Stimulated activated CD4-positive, alpha-beta T cell treated with anti-CD3 and anti-CD28 coated beads, Interleukin-12 subunit alpha, Interleukin-12 subunit beta, amount 100 ng/mL, for 4 hours (primary cell): ENCODE measurements around the gene SRMS.
A peak's percentile ranks its signal among the peaks of the same experiment; 100 is the strongest.

Source experiments
- DNase-seq: peaks from one replicate; pipeline ENCODE4 v3.0.0-alpha.2; 2020

SRMS gene

GRCh38 chr20:63498960-63499337, 48.6 kb downstream of the SRMS start, which contains the start of gene EEF1A2:
Gene EEF1A2, minus strand, starts transcription at chr20:63499083. Its CDS starts 1,320 bp downstream, at chr20:63497763.
- peak; percentile 42 for DNase-seq

- no peak for DNase-seq
Observed at GRCh38 chr20:63497946-63498935, 49.3 kb downstream of the SRMS start.

- DNase-seq: no peak
Observed at GRCh38 chr20:63497138-63497945, 50.2 kb downstream of the SRMS start.

GRCh38 chr20:63496596-63497120, 50.9 kb downstream of the SRMS start:
- DNase-seq: no peak

GRCh38 chr20:63495741-63496595, 51.6 kb downstream of the SRMS start:
- DNase-seq: peak; percentile 76

- no peak for DNase-seq
Observed at GRCh38 chr20:63495167-63495720, 52.3 kb downstream of the SRMS start.

GRCh38 chr20:63494420-63495166, 53.0 kb downstream of the SRMS start:
- no peak for DNase-seq

GRCh38 chr20:63494084-63494419, 53.5 kb downstream of the SRMS start:
- no peak for DNase-seq

GRCh38 chr20:63493563-63494020, 54.0 kb downstream of the SRMS start:
- DNase-seq: no peak

GRCh38 chr20:63492982-63493381, 54.6 kb downstream of the SRMS start:
- no peak for DNase-seq

GRCh38 chr20:63492518-63492917, 55.0 kb downstream of the SRMS start:
- no peak for DNase-seq

- no peak for DNase-seq
Observed at GRCh38 chr20:63491635-63492230, 55.8 kb downstream of the SRMS start.

GRCh38 chr20:63491078-63491477, 56.5 kb downstream of the SRMS start:
- DNase-seq: no peak
